NCI-H2107 treated with DMSO at 0.1 percent for 48 hours (cell line): ENCODE data around the gene FAM9B.
A peak's percentile ranks its signal among the peaks of the same experiment; 100 is the strongest.

Source experiments
- DNase-seq: peaks from one replicate; lab custom pipeline; 2025; ENCODE audit not compliant: unreplicated experiment; lab: John Stamatoyannopoulos, UW

Gene FAM9B

GRCh38 chrX:8981723-8982122 lies 52.2 kb downstream of the FAM9B start:
- DNase-seq: peak; percentile 8

GRCh38 chrX:8980756-8981155 lies 53.2 kb downstream of the FAM9B start:
- DNase-seq: no peak
